ENCODE results near the gene LTBP1.

Gene LTBP1

DNA sequence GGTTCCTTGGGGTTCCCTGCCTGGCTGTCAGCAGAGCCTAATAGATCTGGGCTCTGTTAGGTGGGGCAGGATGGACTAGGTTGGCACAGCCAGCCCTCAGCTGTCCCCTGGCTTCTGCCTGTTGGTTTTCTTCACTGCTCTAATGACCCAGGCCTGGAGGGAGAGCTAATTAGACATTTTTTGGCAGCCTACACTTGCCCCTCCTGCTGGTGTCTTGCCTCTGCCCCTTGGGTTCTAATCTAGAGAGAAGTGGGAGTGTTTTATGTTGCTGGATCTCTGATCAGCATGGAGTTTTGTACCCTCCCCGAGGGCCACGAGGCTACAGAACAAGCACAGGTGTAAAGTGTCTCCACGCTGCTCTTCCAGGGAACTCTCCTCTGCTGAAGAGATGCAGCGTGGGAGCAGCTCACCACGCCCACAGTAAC is 330.3 kb downstream of the LTBP1 start:
- Mint-ChIP-seq H3K9me3 (no peaks in the 10 kb centered on the region), H3K36me3 (ENCODE audit: low read depth) (no peaks in the 10 kb centered on the region), H3K27ac (no peak overlapping the region), H3K27me3 (peaks cover 7% of the 10 kb centered on the region), H3K4me1 (ENCODE audit: low read depth) (peaks cover 13% of the 10 kb centered on the region), H3K4me3 (no peak overlapping the region)

DNA sequence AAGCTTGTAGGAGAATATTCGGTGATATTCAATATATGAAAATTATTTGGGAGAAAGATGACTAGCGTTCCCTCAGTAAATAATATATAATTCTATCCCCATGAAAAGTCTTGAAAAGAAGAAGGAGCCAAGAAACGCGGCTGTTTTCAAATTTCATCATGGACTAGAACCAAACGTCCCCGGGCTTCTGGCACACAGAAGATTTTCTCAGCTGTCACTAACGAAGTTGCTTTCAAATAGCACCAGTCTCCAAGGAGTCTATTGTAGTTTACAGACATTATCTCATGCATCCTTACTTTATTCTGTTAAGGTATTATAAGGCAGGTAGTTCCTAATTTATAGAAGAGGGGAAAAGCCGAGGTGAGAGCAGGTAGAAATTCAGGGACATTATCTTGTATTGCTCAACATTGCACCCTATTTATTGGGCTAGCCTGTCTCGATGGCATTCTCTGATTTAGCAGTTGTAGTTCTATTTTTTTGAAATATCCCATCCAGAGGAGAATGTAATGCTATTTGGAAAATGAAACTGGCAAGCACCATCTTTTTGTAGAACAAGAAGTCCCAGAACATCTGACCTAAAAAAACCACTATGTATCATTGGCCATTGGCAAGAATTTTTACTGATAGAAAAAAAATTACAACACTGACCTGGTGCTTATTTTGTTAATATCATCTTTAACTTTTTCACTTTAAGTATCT is 331.6 kb downstream of the LTBP1 start:
- no peak overlapping the region for H3K27ac Mint-ChIP-seq
- H3K36me3 Mint-ChIP-seq (ENCODE audit: low read depth) = no peaks in the 10 kb centered on the region
- H3K4me1 Mint-ChIP-seq (ENCODE audit: low read depth) = peaks cover 6% of the 10 kb centered on the region
- no peaks in the 10 kb centered on the region for H3K27me3 Mint-ChIP-seq
- H3K4me3 Mint-ChIP-seq = no peak overlapping the region
- no peaks in the 10 kb centered on the region for H3K9me3 Mint-ChIP-seq

GRCh38 chr2:33284287-33284686 is 337.5 kb downstream of the LTBP1 start:
- Mint-ChIP-seq H3K4me1 (ENCODE audit: low read depth) (no peaks in the 10 kb centered on the region), H3K27ac (no peak overlapping the region), H3K27me3 (peaks cover 9% of the 10 kb centered on the region), H3K36me3 (ENCODE audit: low read depth) (no peaks in the 10 kb centered on the region), H3K4me3 (no peak overlapping the region), H3K9me3 (no peaks in the 10 kb centered on the region)

DNA sequence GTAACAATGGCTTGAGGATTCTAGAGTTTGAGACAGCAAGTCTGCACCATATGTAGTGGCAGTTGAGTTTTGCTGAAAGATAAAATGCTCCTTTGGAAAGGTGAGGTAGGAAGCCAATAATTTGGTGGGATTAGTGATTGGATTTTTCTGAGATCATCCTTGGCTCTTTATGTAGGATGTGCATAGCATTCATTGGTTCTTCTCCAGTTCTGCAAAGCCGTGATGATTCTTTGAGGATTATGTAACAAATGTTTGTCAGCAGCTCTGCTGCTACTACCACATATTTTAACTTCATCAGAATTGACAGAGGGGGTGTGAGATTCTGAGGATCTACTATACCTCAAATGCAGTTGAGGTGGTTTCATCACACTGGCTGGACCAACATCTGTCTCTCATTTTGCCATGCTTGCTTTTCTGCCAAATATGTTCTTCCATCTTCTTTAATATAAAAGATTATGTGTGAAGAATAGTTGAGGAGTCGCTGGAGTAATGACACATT is 340.8 kb downstream of the LTBP1 start:
- H3K27ac Mint-ChIP-seq = no peak overlapping the region
- H3K27me3 Mint-ChIP-seq = peaks cover 16% of the 10 kb centered on the region
- H3K4me1 Mint-ChIP-seq (ENCODE audit: low read depth) = no peaks in the 10 kb centered on the region
- H3K36me3 Mint-ChIP-seq (ENCODE audit: low read depth) = no peaks in the 10 kb centered on the region
- H3K9me3 Mint-ChIP-seq = no peaks in the 10 kb centered on the region
- no peak overlapping the region for H3K4me3 Mint-ChIP-seq

- Mint-ChIP-seq H3K4me3 (no peak overlapping the region), H3K36me3 (ENCODE audit: low read depth) (no peaks in the 10 kb centered on the region), H3K27ac (no peak overlapping the region), H3K4me1 (ENCODE audit: low read depth) (no peaks in the 10 kb centered on the region), H3K27me3 (peaks cover 21% of the 10 kb centered on the region), H3K9me3 (no peaks in the 10 kb centered on the region)
These were observed 341.3 kb downstream of the LTBP1 start for GRCh38 chr2:33288011-33288410.

GRCh38 chr2:33289961-33290360 is 343.2 kb downstream of the LTBP1 start:
- no peaks in the 10 kb centered on the region for H3K4me1 Mint-ChIP-seq (ENCODE audit: low read depth)
- no peaks in the 10 kb centered on the region for H3K36me3 Mint-ChIP-seq (ENCODE audit: low read depth)
- no peaks in the 10 kb centered on the region for H3K9me3 Mint-ChIP-seq
- H3K27me3 Mint-ChIP-seq = peaks cover 21% of the 10 kb centered on the region
- H3K4me3 Mint-ChIP-seq = no peak overlapping the region
- no peak overlapping the region for H3K27ac Mint-ChIP-seq

DNA sequence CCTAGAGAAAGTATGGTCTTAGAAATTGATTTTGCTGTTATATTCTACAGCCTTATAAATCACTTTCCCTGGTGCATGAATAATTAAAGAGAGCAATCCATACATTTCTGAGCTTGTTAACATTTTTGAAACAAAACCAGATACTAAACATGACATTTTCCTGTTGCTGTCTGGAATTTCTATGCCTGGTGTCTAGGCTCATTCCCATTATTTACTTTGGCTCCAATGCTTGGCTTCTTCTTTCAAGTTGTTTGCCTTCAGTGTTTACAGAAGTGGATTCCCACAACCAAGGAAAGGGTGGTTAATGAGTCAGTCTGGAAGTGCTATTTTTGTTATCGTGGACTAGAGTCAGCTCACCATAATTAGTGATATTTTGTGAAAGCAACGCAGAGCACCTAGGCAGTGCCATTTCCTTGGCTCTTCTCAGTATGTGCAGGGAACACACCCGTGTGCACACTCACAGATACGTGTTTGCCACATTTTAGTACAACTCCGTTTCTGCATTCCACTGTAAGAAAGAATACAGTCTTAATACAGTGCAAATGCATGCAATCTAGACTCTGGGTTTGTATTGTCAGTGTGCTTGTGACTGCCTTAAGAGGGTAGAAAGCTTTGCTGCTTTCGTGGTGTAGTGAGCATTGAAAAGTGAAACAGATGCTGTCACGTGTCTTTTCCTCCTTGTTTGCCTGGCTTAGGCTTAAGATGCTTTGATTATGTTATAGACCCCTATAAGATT is 344.7 kb downstream of the LTBP1 start:
- H3K4me3 Mint-ChIP-seq = no peak overlapping the region
- no peaks in the 10 kb centered on the region for H3K36me3 Mint-ChIP-seq (ENCODE audit: low read depth)
- no peak overlapping the region for H3K27ac Mint-ChIP-seq
- no peaks in the 10 kb centered on the region for H3K9me3 Mint-ChIP-seq
- no peaks in the 10 kb centered on the region for H3K4me1 Mint-ChIP-seq (ENCODE audit: low read depth)
- peaks cover 21% of the 10 kb centered on the region for H3K27me3 Mint-ChIP-seq

GRCh38 chr2:33292063-33292462 is 345.3 kb downstream of the LTBP1 start:
- H3K4me3 Mint-ChIP-seq = no peak overlapping the region
- peaks cover 20% of the 10 kb centered on the region for H3K27me3 Mint-ChIP-seq
- H3K27ac Mint-ChIP-seq = no peak overlapping the region
- H3K4me1 Mint-ChIP-seq (ENCODE audit: low read depth) = no peaks in the 10 kb centered on the region
- no peaks in the 10 kb centered on the region for H3K9me3 Mint-ChIP-seq
- no peaks in the 10 kb centered on the region for H3K36me3 Mint-ChIP-seq (ENCODE audit: low read depth)

GRCh38 chr2:33292981-33293595 is 346.3 kb downstream of the LTBP1 start:
- no peaks in the 10 kb centered on the region for H3K4me1 Mint-ChIP-seq (ENCODE audit: low read depth)
- H3K27me3 Mint-ChIP-seq = peaks cover 16% of the 10 kb centered on the region
- no peaks in the 10 kb centered on the region for H3K36me3 Mint-ChIP-seq (ENCODE audit: low read depth)
- H3K4me3 Mint-ChIP-seq = no peak overlapping the region
- H3K27ac Mint-ChIP-seq = no peak overlapping the region
- no peaks in the 10 kb centered on the region for H3K9me3 Mint-ChIP-seq

DNA sequence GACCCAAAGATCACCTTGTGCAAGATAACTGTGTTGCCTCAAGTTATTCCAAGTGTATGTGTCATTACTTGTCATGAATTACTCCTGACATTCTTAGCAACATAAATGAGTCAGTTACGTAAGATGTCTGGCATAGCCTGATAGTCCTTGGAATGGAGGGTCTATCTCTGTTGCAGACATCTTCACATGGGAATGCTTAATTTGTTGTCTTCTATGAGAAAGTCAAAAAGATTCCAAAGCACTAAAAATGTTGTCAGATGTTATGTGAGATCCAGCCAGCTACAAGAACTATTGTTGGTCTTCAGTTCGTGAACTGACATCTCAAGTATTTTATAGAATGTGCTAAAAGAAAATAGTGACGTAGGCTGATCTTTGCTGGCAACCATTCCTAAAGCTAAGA is 351.5 kb downstream of the LTBP1 start:
- Mint-ChIP-seq H3K9me3 (no peaks in the 10 kb centered on the region), H3K4me3 (no peak overlapping the region), H3K27ac (no peak overlapping the region), H3K36me3 (ENCODE audit: low read depth) (no peaks in the 10 kb centered on the region), H3K27me3 (no peaks in the 10 kb centered on the region), H3K4me1 (ENCODE audit: low read depth) (no peaks in the 10 kb centered on the region)

- Mint-ChIP-seq H3K4me3 (no peak overlapping the region), H3K4me1 (ENCODE audit: low read depth) (no peaks in the 10 kb centered on the region), H3K27me3 (no peaks in the 10 kb centered on the region), H3K27ac (no peak overlapping the region), H3K9me3 (no peaks in the 10 kb centered on the region), H3K36me3 (ENCODE audit: low read depth) (no peaks in the 10 kb centered on the region)
These were observed 354.6 kb downstream of the LTBP1 start for GRCh38 chr2:33301355-33301754.

DNA sequence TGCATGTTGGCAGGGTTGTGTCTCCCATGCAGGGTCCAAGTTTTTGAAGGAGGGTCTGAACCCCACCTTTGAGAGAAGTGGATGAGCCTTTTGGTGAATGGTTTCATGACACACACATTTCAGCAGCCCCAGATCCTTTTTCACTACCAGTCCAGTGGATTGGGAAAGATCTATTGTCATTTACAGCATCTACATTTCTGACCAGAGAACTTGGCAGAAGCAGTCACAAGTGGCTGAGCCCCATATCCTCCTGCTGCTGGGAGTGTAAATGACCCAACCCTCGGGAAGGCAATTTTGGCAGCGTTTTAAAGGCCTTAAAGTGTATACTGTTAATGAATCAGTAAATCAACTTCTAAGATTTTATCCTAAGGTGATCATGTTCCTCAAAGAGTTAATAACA is 355.6 kb downstream of the LTBP1 start:
- Mint-ChIP-seq H3K27me3 (no peaks in the 10 kb centered on the region), H3K4me1 (ENCODE audit: low read depth) (no peaks in the 10 kb centered on the region), H3K9me3 (no peaks in the 10 kb centered on the region), H3K4me3 (no peak overlapping the region), H3K36me3 (ENCODE audit: low read depth) (no peaks in the 10 kb centered on the region), H3K27ac (no peak overlapping the region)

- Mint-ChIP-seq H3K9me3 (no peaks in the 10 kb centered on the region), H3K4me1 (ENCODE audit: low read depth) (no peaks in the 10 kb centered on the region), H3K4me3 (no peak overlapping the region), H3K36me3 (ENCODE audit: low read depth) (no peaks in the 10 kb centered on the region), H3K27ac (no peak overlapping the region), H3K27me3 (no peaks in the 10 kb centered on the region)
These were observed 357.5 kb downstream of the LTBP1 start for GRCh38 chr2:33304032-33304864.

GRCh38 chr2:33307659-33308270 is 361.0 kb downstream of the LTBP1 start:
- H3K9me3 Mint-ChIP-seq = no peaks in the 10 kb centered on the region
- peaks cover 15% of the 10 kb centered on the region for H3K27me3 Mint-ChIP-seq
- no peaks in the 10 kb centered on the region for H3K36me3 Mint-ChIP-seq (ENCODE audit: low read depth)
- H3K27ac Mint-ChIP-seq = no peak overlapping the region
- no peak overlapping the region for H3K4me3 Mint-ChIP-seq
- H3K4me1 Mint-ChIP-seq (ENCODE audit: low read depth) = no peaks in the 10 kb centered on the region

All from stimulated activated naive CD8-positive, alpha-beta T cell treated with anti-CD3 and anti-CD28 coated beads, Interleukin-15, Interleukin-2, amounts not matched to agents 100 ng/mL and 50 ng/mL, for 24 hours (primary cell).